KMS-11 (cell line): ENCODE results near the gene LRRTM2.

Source experiments
- H2AFZ ChIP-seq: fragments of 200-600 bp; sonication (generic); 2 replicates; pipeline ENCODE4 v1.6.1; 2016; ENCODE audit warnings: antibody characterized with exemption, mixed run types, low read depth
- H3K27ac ChIP-seq: fragments of 200-600 bp; sonication (generic); 2 replicates; pipeline ENCODE4 v1.6.1; 2016; ENCODE audit warnings: mild to moderate bottlenecking, mixed run types
- H3K27me3 ChIP-seq: fragments of 200-600 bp; sonication (generic); 2 replicates; pipeline ENCODE4 v1.6.1; 2017; ENCODE audit warnings: mild to moderate bottlenecking, low read depth, mixed run types, moderate library complexity; ENCODE audit not compliant: insufficient read depth
- H3K36me3 ChIP-seq: fragments of 200-600 bp; sonication (generic); 2 replicates; pipeline ENCODE4 v1.6.1; 2017; ENCODE audit warnings: mild to moderate bottlenecking, mixed run types; ENCODE audit not compliant: insufficient read depth
- H3K4me1 ChIP-seq: fragments of 200-600 bp; sonication (generic); 2 replicates; pipeline ENCODE4 v1.6.1; 2016; ENCODE audit warnings: mild to moderate bottlenecking, low read depth, mixed run types; ENCODE audit not compliant: poor library complexity, severe bottlenecking
- H3K4me2 ChIP-seq: fragments of 200-600 bp; sonication (generic); 2 replicates; pipeline ENCODE4 v1.7.0; 2016; ENCODE audit warnings: mild to moderate bottlenecking, mixed run types
- H3K4me3 ChIP-seq: fragments of 200-600 bp; sonication (generic); IDR thresholded peaks from 2 replicates; pipeline ENCODE4 v1.6.1; 2017; ENCODE audit warnings: low read depth, low read length, mixed read lengths; ENCODE audit not compliant: insufficient read depth
- H3K79me2 ChIP-seq: fragments of 200-600 bp; sonication (generic); 2 replicates; pipeline ENCODE4 v1.6.1; 2016; ENCODE audit warnings: low read depth, mixed run types; ENCODE audit not compliant: insufficient read depth
- H3K9ac ChIP-seq: fragments of 200-600 bp; sonication (generic); 2 replicates; pipeline ENCODE4 v1.6.1; 2016; ENCODE audit warnings: mild to moderate bottlenecking, mixed run types
- H4K20me1 ChIP-seq: fragments of 200-600 bp; sonication (generic); 2 replicates; pipeline ENCODE4 v1.6.1; 2016; ENCODE audit warnings: mild to moderate bottlenecking, mixed run types; ENCODE audit not compliant: insufficient read depth
- CTCF ChIP-seq: fragments of 200-600 bp; sonication (generic); conservative IDR thresholded peaks from 2 replicates; pipeline ENCODE4 v1.6.1; 2017; ENCODE audit warnings: low read depth, mild to moderate bottlenecking, antibody characterized with exemption, low read length, moderate library complexity, mixed read lengths

Gene LRRTM2

GRCh38 chr5:138875946-138876345 lies 811 bp upstream of the LRRTM2 start:
- Histone ChIP-seq H3K36me3 (no peaks in the 10 kb centered on the region), H3K79me2 (no peaks in the 10 kb centered on the region), H3K27ac (no peak overlapping the region), H3K27me3 (no peaks in the 10 kb centered on the region), H3K9ac (no peak overlapping the region), H2AFZ (no peak overlapping the region), H3K4me2 (no peak overlapping the region), H3K4me3 (no peak overlapping the region), H4K20me1 (no peaks in the 10 kb centered on the region), H3K4me1 (no peaks in the 10 kb centered on the region)
- no peak for TF ChIP-seq CTCF

DNA sequence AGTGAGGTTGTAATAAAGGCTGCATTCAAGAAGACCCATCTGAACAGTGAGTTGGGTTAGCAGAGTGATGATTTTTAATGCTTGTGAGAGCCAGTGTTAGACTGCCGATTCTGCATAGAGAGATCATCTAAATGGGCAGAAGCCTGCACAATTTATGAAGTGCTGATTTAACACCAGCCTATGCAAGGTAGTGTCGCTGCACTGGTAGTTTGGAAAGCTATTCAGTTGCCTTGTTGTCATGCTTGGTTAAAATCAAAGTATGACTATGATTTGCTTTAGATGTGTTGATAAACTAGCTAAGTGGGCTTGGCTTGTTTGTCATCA lies 379 bp upstream of the LRRTM2 start:
- H3K79me2 ChIP-seq: no peaks in the 10 kb centered on the region
- H3K4me3 ChIP-seq: no peak overlapping the region
- no peak for TF ChIP-seq CTCF
- H3K9ac ChIP-seq: no peak overlapping the region
- H3K27me3 ChIP-seq: no peaks in the 10 kb centered on the region
- H3K27ac ChIP-seq: no peak overlapping the region
- no peaks in the 10 kb centered on the region for H3K36me3 ChIP-seq
- no peaks in the 10 kb centered on the region for H3K4me1 ChIP-seq
- H2AFZ ChIP-seq: no peak overlapping the region
- no peaks in the 10 kb centered on the region for H4K20me1 ChIP-seq
- H3K4me2 ChIP-seq: no peak overlapping the region

DNA sequence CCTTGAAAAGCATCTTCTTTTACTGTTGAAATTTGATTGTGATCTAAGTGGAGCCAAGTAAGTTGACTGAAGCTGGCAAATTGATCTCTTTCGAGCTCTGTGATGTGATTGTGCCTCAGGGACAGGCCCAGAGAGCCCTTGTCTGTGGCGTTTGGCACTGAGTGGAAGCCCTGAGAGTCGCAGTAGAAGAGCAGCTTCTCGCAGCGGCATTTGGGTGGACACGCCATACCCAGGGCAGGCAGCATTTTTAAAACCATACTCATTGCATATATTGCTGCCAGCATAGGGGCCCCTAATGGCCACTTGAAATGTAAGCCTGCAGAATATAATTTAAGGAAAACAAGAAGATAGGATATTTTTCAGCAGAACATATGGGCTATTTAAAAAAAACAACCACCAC lies 894 bp downstream of the LRRTM2 start:
- no peak overlapping the region for H3K4me2 ChIP-seq
- TF ChIP-seq CTCF: no peak
- H3K36me3 ChIP-seq: no peaks in the 10 kb centered on the region
- no peaks in the 10 kb centered on the region for H3K27me3 ChIP-seq
- H3K9ac ChIP-seq: no peak overlapping the region
- no peak overlapping the region for H3K4me3 ChIP-seq
- no peaks in the 10 kb centered on the region for H3K79me2 ChIP-seq
- H3K4me1 ChIP-seq: no peaks in the 10 kb centered on the region
- no peak overlapping the region for H2AFZ ChIP-seq
- no peak overlapping the region for H3K27ac ChIP-seq
- H4K20me1 ChIP-seq: no peaks in the 10 kb centered on the region

DNA sequence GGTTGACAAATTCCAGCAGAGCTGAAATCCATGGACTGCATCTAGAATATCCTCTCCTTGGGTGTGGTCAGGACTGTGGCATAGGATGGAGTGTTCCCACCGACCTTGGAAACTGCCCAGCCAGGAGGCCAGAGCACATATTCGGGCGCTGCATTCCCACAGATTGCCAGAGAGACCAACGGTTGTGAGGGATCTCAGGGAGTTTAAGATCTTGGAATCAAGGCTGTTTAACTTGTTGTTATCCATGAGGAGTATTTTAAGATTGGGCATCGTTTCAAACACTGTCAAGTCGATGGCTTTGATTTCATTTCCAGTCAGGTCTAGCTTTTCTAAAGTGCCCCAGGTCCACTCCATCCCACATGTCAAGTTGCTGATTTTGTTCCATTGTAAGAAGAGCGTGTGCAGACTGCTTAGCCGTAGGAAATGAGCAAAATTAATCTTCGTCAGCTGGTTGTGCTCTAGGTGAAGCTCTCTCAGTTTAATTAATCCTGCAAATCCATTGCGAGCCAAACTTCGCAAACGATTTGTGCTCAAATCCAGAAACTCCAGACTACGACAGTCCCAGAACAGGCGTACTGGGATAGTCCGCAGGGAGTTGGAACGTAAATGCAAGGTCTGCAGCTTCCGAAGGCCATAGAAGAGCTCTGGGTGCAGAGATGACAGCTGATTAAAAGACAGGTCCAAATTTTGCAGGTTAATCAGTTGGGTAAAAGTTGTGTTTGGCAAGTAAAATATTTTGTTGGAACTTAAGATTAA lies 1.5 kb downstream of the LRRTM2 start:
- H2AFZ ChIP-seq: no peak overlapping the region
- H3K9ac ChIP-seq: no peak overlapping the region
- no peak for TF ChIP-seq CTCF
- no peaks in the 10 kb centered on the region for H3K27me3 ChIP-seq
- no peaks in the 10 kb centered on the region for H3K79me2 ChIP-seq
- no peaks in the 10 kb centered on the region for H3K36me3 ChIP-seq
- no peak overlapping the region for H3K4me3 ChIP-seq
- no peak overlapping the region for H3K4me2 ChIP-seq
- H3K27ac ChIP-seq: no peak overlapping the region
- no peaks in the 10 kb centered on the region for H4K20me1 ChIP-seq
- H3K4me1 ChIP-seq: no peaks in the 10 kb centered on the region
